Limb (tissue), 2 donors: ENCODE data around the gene CLINT1.

Experiments
- DNase-seq, 2 donors: peaks; one replicate each; pipeline ENCODE4 v3.0.0-alpha.2; 2016; ENCODE audit errors: extremely low spot score in 2 of 2

CLINT1 gene

DNA sequence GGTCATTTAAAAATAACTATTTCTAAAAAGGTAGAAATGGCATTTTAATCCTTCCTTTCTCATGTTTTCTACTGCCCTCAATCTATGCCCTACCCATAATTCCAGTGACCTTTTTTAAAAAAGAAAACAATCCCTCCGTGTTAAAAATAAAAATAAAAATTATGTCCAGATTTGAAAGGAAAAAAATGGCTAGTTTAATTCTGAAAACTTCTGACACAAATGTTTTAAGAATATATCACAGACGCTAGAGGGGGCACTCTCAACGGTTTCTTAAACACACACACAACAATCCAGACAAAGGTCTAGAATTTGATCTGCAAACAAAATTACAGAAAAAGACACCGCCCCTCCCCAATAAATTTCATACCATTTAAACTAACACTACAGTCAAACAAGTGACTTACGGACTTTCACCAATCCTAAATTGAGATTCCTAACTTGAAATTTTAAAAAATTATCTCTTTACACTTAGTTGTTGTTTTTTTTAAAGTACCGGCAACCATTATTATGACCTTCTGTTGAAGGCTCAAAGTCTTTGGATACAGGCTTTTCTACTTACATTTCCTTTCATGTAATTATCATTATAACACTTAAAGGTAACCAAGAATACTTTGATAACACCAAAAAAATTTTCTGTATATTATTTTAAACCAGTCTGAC is 38.2 kb downstream of the CLINT1 start:
- peak in 1 of 2 donors; percentile 82 for DNase-seq

DNA sequence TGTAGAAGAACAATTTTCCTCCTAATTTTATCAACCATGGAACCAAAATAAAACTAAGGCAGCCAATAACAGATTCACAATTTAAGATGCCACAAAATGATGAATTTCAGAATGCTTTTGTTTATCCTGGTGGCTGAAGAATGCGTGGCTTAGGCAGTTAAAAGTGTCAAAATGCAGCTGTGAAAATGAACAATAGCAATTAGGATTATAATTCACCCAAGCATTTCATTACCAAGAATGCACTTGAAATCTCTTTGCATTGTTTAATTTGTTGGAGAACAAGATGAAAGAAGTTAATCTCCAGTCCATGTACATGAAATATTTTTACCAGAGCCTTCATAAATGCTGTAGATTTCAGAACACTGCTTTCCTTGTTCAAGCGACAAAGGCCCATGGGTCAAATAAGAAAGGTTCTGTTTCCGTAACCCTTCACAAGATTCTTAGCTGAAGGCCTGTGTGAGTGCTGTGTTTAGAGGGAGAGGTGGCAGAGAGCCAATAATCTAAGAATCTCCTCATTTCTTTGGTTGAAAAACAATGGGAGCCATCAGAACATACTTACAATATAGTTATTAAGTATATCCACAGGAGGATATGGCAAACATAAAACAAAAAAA is 39.3 kb downstream of the CLINT1 start:
- DNase-seq: peak in 1 of 2 donors; percentile 40

- DNase-seq: no peak
Measured at GRCh38 chr5:157818368-157818767, 40.6 kb downstream of the CLINT1 start.

- DNase-seq: no peak
Measured at GRCh38 chr5:157817928-157818327, 41.0 kb downstream of the CLINT1 start.

- DNase-seq: no peak
Measured at GRCh38 chr5:157817387-157817702, 41.6 kb downstream of the CLINT1 start.

- DNase-seq: peak in 1 of 2 donors; percentile 58
Measured at GRCh38 chr5:157816682-157817386, 42.1 kb downstream of the CLINT1 start.

GRCh38 chr5:157812086-157812485 is 46.9 kb downstream of the CLINT1 start:
- DNase-seq: no peak

DNA sequence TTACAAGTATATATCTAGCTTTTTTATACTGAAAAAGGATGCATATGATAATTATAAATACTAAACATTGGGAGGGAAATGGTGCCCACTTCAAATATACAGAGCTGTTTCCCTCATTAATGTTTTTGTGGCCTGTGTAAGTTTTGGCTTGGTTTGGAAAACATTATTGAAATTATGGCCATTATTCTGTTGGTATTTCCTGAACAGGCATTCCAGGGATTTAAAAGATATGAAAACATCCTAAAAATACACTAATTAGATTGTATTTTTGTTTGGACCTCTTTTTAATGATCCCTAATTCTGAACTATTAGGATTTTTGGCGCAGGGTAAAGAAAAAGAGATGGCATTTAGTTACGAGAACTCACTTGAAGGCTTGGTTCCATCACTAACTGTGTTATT is 50.9 kb downstream of the CLINT1 start:
- DNase-seq: no peak

DNA sequence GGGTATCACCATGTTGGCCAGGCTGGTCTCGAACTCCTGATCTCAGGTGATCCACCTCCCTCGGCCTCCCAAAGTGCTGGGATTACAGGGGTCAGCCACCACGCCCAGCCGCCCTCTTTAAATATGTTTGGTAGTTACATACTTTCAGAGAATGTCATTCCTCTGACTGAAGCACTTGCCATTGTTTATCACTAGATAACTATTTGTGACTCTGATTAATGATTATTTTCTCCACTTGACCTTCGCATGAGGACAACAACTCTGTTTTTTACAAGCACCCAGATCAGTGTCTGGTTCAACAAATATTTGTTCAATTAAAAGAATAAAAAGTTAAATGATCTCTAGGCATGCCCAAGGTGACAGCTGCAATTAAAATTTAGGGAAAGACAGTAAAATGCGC is 56.2 kb downstream of the CLINT1 start:
- no peak for DNase-seq

- DNase-seq: no peak
Measured at GRCh38 chr5:157800137-157800536, 58.8 kb downstream of the CLINT1 start.

DNA sequence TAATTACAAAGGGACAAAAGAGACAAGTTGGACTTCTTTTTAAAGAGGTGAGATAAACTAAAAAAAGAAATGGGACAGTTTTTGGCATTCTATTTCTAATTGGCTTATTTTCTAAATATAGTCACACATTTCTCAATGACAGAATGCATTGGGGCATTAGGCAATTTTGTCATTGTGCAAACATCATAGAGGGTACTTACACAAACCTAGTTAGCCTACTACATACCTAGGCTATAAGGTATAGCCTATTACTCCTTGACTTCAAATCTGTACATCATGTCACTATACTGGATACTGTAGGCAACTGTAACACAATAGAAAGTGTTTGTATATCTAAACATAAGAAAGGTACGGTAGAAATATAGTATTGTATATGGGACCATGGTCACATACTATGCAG is 59.4 kb downstream of the CLINT1 start:
- no peak for DNase-seq

GRCh38 chr5:157793301-157793700 is 65.6 kb downstream of the CLINT1 start:
- DNase-seq: no peak

- DNase-seq: no peak
Measured at GRCh38 chr5:157785801-157786200, 73.1 kb downstream of the CLINT1 start.

DNA sequence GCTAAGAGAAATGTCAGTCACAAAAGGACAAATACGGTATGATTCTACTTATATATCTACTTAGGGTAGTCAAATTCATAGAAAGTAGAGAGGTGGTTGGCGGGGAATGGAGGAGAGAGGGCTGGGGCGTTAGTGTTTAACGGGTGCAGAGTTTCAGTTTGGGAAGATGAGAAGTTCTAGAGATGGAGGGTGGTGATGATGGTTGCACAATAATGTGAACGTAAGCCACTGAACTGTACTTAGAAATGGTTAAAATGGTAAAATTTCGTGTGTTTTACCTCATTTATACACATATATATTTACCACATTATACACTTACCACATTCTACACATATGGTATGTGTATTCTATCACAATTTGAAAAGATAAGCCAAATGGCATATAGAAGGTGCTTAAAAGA is 79.7 kb downstream of the CLINT1 start:
- DNase-seq: no peak

GRCh38 chr5:157778121-157778805 is 80.7 kb downstream of the CLINT1 start:
- peak in 1 of 2 donors; percentile 60 for DNase-seq

DNA sequence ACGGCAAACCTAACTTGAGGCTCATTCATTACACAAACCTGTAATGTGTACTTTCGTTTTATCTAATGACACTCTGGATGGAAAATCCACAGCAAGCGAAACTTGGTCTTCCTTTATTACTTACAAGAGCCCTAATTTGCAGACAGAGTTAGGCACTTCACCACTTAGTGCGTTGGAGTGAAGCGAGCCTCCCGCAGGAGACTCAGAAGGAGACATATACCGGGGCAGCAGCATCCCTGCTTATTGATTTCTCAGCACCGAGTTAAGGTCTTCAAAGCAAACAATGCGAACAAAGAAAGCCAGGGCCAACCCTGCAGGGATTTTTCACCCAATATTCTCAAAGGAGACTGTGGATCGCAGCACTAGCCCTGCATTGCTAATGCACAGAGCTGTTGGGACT is 86.8 kb downstream of the CLINT1 start:
- DNase-seq: no peak

DNA sequence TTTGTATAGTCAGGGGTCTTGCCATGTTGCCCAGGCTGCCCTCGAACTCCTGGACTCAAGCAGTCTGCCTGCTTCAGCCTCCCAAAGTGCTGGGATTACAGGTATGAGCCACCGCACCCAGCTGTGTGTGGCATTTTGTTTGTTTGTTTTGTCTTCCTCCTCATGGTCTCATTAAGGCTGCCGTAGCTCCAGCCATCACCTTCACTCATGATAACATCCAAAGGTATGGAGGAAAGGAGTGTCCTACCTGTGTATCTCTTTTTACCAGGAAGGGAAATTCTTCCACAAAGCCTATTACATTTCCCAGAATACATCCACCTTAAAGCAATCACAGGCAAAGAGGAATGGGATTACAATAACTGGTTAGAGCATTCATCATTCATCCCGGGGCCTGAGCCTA is 88.3 kb downstream of the CLINT1 start:
- no peak for DNase-seq

GRCh38 chr5:157767689-157768088 is 91.3 kb downstream of the CLINT1 start:
- no peak for DNase-seq

DNA sequence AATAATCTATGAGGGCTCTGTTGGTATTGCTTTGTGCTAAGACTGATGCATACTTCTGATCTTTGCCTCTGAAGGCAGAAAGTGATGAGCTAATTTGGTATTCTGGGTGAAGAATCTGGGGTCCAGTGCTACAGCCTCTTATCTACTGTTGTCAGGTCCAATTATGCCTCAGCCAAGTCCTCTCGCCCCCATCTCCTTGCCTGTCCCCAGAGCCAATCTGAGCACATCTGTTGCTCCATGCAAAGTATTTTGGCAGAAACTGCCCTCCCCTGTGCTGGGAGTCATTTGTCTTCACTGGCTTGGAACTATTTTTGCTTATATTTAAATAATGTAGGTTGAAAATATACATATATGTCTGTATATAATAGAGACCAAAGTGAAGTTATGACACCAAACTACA is 92.0 kb downstream of the CLINT1 start:
- DNase-seq: no peak

GRCh38 chr5:157766442-157766841 is 92.5 kb downstream of the CLINT1 start:
- no peak for DNase-seq

- DNase-seq: no peak
Measured at GRCh38 chr5:157764531-157764930, 94.4 kb downstream of the CLINT1 start.
